ENCODE measurements around the gene ATP11A.
"Not testable (repeated sequence)": the region's sequence is repeated elsewhere in the genome, so short reads cannot be mapped to it uniquely, and the experiment has no call there.

GRCh38 chr13:112863356-112863755 lies 173.5 kb downstream of the ATP11A start:
- TF ChIP-seq CTCF (IDR thresholded peaks at IDR 0.05; ENCODE audit: poor library complexity); EZH2phosphoT487 (IDR thresholded peaks at IDR 0.05; ENCODE audit: low read depth, severe bottlenecking, unreplicated experiment): not testable (repeated sequence)
